ENCODE results near the gene SCTR.

Gene SCTR

DNA sequence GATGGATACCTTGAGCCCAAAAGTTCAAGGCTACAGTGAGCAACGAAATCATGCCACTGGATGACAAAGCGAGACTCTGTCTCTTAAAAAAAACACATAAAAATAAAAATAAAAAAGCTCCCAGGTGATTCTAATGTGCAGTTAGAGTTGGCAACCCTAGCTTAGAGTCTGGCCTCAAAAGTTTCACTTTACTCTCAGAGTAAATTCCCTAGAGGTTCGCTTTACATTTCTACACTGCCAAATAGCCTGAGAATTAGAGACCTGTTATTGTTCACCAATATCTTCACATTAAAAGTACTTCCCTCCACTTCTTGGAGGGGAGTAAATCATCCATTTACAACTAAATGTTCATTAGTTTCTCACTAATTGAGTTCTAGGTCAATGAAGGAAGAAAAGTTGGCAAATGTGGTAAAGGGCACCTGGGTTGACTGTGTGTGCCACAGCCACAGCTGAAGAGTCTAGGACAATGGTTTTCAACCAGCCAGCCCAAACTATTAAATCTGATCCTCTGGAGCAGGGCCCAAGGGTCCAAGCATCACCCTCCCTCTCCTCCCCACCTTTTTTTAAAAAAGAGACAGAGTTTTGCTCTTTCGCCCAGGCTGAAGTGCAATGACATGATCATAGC is 107.9 kb downstream of the SCTR start:
- Histone ChIP-seq H3K4me3 (replicated peaks; ENCODE audit: insufficient read depth, low read length) (no peak overlapping the region), H3K27ac (replicated peaks) (no peak overlapping the region), H3K27me3 (ENCODE audit: insufficient read depth, poor library complexity, severe bottlenecking) (no peaks in the 10 kb centered on the region)
- DNase-seq (ENCODE audit: low read depth in 1 of 2, low spot score in 1 of 2): no peak
- TF ChIP-seq POLR2AphosphoS5 (IDR thresholded peaks at IDR 0.05; ENCODE audit: low read depth) (no peak), GABPA (IDR thresholded peaks at IDR 0.05; ENCODE audit: low read depth) (no peak), SPI1 (IDR thresholded peaks at IDR 0.05; ENCODE audit: borderline replicate concordance, low read depth) (no peak)
- TF ChIP-seq, protein P1, sequence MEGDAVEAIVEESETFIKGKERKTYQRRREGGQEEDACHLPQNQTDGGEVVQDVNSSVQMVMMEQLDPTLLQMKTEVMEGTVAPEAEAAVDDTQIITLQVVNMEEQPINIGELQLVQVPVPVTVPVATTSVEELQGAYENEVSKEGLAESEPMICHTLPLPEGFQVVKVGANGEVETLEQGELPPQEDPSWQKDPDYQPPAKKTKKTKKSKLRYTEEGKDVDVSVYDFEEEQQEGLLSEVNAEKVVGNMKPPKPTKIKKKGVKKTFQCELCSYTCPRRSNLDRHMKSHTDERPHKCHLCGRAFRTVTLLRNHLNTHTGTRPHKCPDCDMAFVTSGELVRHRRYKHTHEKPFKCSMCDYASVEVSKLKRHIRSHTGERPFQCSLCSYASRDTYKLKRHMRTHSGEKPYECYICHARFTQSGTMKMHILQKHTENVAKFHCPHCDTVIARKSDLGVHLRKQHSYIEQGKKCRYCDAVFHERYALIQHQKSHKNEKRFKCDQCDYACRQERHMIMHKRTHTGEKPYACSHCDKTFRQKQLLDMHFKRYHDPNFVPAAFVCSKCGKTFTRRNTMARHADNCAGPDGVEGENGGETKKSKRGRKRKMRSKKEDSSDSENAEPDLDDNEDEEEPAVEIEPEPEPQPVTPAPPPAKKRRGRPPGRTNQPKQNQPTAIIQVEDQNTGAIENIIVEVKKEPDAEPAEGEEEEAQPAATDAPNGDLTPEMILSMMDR (IDR thresholded peaks at IDR 0.05; ENCODE audit: insufficient read depth, low read length): no peak
- TF ChIP-seq, protein P2, sequence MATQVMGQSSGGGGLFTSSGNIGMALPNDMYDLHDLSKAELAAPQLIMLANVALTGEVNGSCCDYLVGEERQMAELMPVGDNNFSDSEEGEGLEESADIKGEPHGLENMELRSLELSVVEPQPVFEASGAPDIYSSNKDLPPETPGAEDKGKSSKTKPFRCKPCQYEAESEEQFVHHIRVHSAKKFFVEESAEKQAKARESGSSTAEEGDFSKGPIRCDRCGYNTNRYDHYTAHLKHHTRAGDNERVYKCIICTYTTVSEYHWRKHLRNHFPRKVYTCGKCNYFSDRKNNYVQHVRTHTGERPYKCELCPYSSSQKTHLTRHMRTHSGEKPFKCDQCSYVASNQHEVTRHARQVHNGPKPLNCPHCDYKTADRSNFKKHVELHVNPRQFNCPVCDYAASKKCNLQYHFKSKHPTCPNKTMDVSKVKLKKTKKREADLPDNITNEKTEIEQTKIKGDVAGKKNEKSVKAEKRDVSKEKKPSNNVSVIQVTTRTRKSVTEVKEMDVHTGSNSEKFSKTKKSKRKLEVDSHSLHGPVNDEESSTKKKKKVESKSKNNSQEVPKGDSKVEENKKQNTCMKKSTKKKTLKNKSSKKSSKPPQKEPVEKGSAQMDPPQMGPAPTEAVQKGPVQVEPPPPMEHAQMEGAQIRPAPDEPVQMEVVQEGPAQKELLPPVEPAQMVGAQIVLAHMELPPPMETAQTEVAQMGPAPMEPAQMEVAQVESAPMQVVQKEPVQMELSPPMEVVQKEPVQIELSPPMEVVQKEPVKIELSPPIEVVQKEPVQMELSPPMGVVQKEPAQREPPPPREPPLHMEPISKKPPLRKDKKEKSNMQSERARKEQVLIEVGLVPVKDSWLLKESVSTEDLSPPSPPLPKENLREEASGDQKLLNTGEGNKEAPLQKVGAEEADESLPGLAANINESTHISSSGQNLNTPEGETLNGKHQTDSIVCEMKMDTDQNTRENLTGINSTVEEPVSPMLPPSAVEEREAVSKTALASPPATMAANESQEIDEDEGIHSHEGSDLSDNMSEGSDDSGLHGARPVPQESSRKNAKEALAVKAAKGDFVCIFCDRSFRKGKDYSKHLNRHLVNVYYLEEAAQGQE (IDR thresholded peaks at IDR 0.05; ENCODE audit: insufficient replicate concordance, low read depth): no peak

- TF ChIP-seq, protein P2 (IDR thresholded peaks at IDR 0.05; ENCODE audit: insufficient replicate concordance, low read depth): no peak
- TF ChIP-seq, protein P1 (IDR thresholded peaks at IDR 0.05; ENCODE audit: insufficient read depth, low read length): no peak
- TF ChIP-seq GABPA (IDR thresholded peaks at IDR 0.05; ENCODE audit: low read depth) (no peak), POLR2AphosphoS5 (IDR thresholded peaks at IDR 0.05; ENCODE audit: low read depth) (no peak), SPI1 (IDR thresholded peaks at IDR 0.05; ENCODE audit: borderline replicate concordance, low read depth) (no peak)
- H3K4me3 ChIP-seq (replicated peaks; ENCODE audit: insufficient read depth, low read length): no peak overlapping the region
These were observed 108.7 kb downstream of the SCTR start for GRCh38 chr2:119415630-119416029.

GRCh38 chr2:119414894-119415293 is 109.4 kb downstream of the SCTR start:
- TF ChIP-seq, protein P2 (IDR thresholded peaks at IDR 0.05; ENCODE audit: insufficient replicate concordance, low read depth): no peak
- TF ChIP-seq, protein P1 (IDR thresholded peaks at IDR 0.05; ENCODE audit: insufficient read depth, low read length): no peak
- TF ChIP-seq POLR2AphosphoS5 (IDR thresholded peaks at IDR 0.05; ENCODE audit: low read depth): no peak
- TF ChIP-seq GABPA (IDR thresholded peaks at IDR 0.05; ENCODE audit: low read depth): no peak
- no peak for TF ChIP-seq SPI1 (IDR thresholded peaks at IDR 0.05; ENCODE audit: borderline replicate concordance, low read depth)
- no peak overlapping the region for H3K27ac ChIP-seq (replicated peaks)
- no peak for DNase-seq (ENCODE audit: low read depth in 1 of 2, low spot score in 1 of 2)
- H3K27me3 ChIP-seq (ENCODE audit: insufficient read depth, poor library complexity, severe bottlenecking): no peaks in the 10 kb centered on the region
- no peak overlapping the region for H3K4me3 ChIP-seq (replicated peaks; ENCODE audit: insufficient read depth, low read length)

More at GRCh38 chr2:119415630-119416029, 108.7 kb downstream of the SCTR start:
- no peak for DNase-seq (ENCODE audit: low read depth in 1 of 2, low spot score in 1 of 2)
- Histone ChIP-seq H3K27me3 (ENCODE audit: insufficient read depth, poor library complexity, severe bottlenecking) (no peaks in the 10 kb centered on the region), H3K27ac (replicated peaks) (no peak overlapping the region)
